Measurements from ENCODE around the gene CYP17A1. TPM values are rescaled to one million over a fixed set of nuclear protein-coding genes. Genes with fewer than 3 reads are reported as not detected.

CYP17A1 gene
- polyA plus RNA-seq (2011; rRNA removed): not detected in 2 replicates
- not detected in 2 replicates for polyA minus RNA-seq (2011; rRNA and poly(A)+ RNA removed)

- Histone ChIP-seq H3K27ac (ENCODE audit: low read depth, low read length) (no peak within 1 kb of the TSS), H3K9me3 (ENCODE audit: control insufficient read depth, insufficient read depth, low read length) (peaks cover 13% of the 10 kb centered on the region), H3K4me3 (ENCODE audit: low read depth, low read length) (no peak within 1 kb of the TSS), H3K27me3 (ENCODE audit: control insufficient read depth, insufficient read depth, low read length) (peaks cover 4% of the 10 kb centered on the region)
- CTCF ChIA-PET: interaction anchor here (0.6 to 7.1 kb wide), 2 partner anchors 23 to 64 kb away, joined by 3 to 151 read pairs; no protein-coding TSS in a partner anchor
- DNase-seq (ENCODE audit: low read depth, low spot score): no peak
- POLR2A ChIA-PET: interaction anchor here (0.6 kb wide), 2 partner anchors 89 to 237 kb away, joined by 3 to 5 read pairs; no protein-coding TSS in a partner anchor
- TF ChIP-seq, protein P1, sequence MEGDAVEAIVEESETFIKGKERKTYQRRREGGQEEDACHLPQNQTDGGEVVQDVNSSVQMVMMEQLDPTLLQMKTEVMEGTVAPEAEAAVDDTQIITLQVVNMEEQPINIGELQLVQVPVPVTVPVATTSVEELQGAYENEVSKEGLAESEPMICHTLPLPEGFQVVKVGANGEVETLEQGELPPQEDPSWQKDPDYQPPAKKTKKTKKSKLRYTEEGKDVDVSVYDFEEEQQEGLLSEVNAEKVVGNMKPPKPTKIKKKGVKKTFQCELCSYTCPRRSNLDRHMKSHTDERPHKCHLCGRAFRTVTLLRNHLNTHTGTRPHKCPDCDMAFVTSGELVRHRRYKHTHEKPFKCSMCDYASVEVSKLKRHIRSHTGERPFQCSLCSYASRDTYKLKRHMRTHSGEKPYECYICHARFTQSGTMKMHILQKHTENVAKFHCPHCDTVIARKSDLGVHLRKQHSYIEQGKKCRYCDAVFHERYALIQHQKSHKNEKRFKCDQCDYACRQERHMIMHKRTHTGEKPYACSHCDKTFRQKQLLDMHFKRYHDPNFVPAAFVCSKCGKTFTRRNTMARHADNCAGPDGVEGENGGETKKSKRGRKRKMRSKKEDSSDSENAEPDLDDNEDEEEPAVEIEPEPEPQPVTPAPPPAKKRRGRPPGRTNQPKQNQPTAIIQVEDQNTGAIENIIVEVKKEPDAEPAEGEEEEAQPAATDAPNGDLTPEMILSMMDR (IDR thresholded peaks at IDR 0.05; ENCODE audit: low read depth, low read length): no peak
These were observed at the start of gene CYP17A1 for GRCh38 chr10:102837230-102837721. CYP17A1 (minus strand) TSS chr10:102837413; CDS start chr10:102837361, 52 bp downstream.

DNA sequence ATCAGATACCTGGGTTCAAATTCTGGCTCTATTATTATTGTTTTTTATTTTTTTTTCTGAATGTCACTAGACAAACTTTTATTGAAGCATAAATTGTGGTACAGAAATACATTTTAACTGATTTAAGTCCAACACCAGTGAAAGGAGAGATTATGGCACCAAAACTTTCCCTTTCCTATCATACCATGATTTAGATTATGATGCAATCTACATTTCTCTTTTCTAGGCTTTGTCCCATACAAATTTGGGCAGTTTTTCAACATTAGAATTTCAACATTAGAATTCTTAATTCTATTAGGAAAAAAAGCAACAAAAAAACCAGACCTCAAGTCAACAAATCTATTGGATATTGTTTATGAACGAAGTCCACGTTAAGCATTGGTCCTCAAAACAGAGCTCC lies 43.0 kb upstream of the CYP17A1 start:
- Histone ChIP-seq H3K9me3 (ENCODE audit: control insufficient read depth, insufficient read depth, low read length) (no peaks in the 10 kb centered on the region), H3K4me3 (ENCODE audit: low read depth, low read length) (no peak overlapping the region), H3K27ac (ENCODE audit: low read depth, low read length) (no peak overlapping the region), H3K27me3 (ENCODE audit: control insufficient read depth, insufficient read depth, low read length) (no peaks in the 10 kb centered on the region)
- POLR2A ChIA-PET: no interaction called here
- CTCF ChIA-PET: interaction anchor here (0.7 kb wide), 1 partner anchor 21 kb away, joined by 4 read pairs; no protein-coding TSS in a partner anchor
- no peak for DNase-seq (ENCODE audit: low read depth, low spot score)
- TF ChIP-seq, protein P1 (IDR thresholded peaks at IDR 0.05; ENCODE audit: low read depth, low read length): no peak

GRCh38 chr10:102878629-102879028 lies 41.4 kb upstream of the CYP17A1 start:
- DNase-seq (ENCODE audit: low read depth, low spot score): no peak
- H3K4me3 ChIP-seq (ENCODE audit: low read depth, low read length): no peak overlapping the region
- POLR2A ChIA-PET: no interaction called here
- H3K9me3 ChIP-seq (ENCODE audit: control insufficient read depth, insufficient read depth, low read length): no peaks in the 10 kb centered on the region
- H3K27ac ChIP-seq (ENCODE audit: low read depth, low read length): no peak overlapping the region
- TF ChIP-seq, protein P1 (IDR thresholded peaks at IDR 0.05; ENCODE audit: low read depth, low read length): no peak
- CTCF ChIA-PET: interaction anchor here (1.1 to 1.3 kb wide), 2 partner anchors 23 to 366 kb away, joined by 4 to 5 read pairs; no protein-coding TSS in a partner anchor
- H3K27me3 ChIP-seq (ENCODE audit: control insufficient read depth, insufficient read depth, low read length): no peaks in the 10 kb centered on the region

DNA sequence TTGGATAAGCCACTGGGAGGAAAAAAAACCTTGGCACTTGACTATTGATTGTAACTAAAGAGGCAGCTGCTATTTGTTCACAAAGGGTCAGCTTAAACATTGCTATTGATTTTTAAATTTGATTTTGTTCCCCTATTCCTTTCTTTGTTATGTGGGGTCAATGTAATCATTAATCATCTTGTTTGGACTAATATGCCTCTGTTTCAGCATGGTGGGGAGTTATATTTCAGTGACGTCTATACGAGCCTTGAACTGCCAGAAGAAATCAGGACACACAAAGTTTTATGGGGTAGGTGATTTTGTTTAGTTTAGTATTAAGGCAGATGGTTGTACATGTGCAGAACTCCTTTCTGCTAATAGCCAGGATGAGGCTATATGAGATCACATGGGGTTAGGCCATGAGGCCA lies 39.5 kb upstream of the CYP17A1 start:
- H3K27me3 ChIP-seq (ENCODE audit: control insufficient read depth, insufficient read depth, low read length): no peaks in the 10 kb centered on the region
- no peak overlapping the region for H3K4me3 ChIP-seq (ENCODE audit: low read depth, low read length)
- CTCF ChIA-PET: no interaction called here
- DNase-seq (ENCODE audit: low read depth, low spot score): no peak
- H3K9me3 ChIP-seq (ENCODE audit: control insufficient read depth, insufficient read depth, low read length): no peaks in the 10 kb centered on the region
- TF ChIP-seq, protein P1 (IDR thresholded peaks at IDR 0.05; ENCODE audit: low read depth, low read length): no peak
- H3K27ac ChIP-seq (ENCODE audit: low read depth, low read length): no peak overlapping the region
- POLR2A ChIA-PET: no interaction called here

DNA sequence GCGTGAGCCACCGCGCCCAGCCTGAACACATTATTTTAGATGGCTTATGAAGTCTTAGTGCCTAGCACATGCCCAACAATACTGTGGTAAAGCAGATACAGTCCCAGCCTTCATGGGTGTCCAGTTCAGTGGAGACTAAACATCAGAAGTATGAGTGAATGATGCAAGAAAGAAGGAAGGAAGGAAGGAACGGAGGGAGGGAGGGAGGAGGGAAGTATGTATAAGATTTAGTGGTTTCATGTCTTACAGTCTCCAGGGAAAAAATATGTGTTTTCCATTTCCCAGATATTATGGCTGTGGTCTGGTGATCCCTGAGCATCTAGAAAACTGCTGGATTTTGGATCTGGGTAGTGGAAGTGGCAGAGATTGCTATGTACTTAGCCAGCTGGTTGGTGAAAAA lies 35.0 kb upstream of the CYP17A1 start:
- Histone ChIP-seq H3K4me3 (ENCODE audit: low read depth, low read length) (no peak overlapping the region), H3K9me3 (ENCODE audit: control insufficient read depth, insufficient read depth, low read length) (no peaks in the 10 kb centered on the region), H3K27me3 (ENCODE audit: control insufficient read depth, insufficient read depth, low read length) (no peaks in the 10 kb centered on the region), H3K27ac (ENCODE audit: low read depth, low read length) (no peak overlapping the region)
- ChIA-PET POLR2A (no interaction called here), CTCF (interaction anchor here (0.7 kb wide), 1 partner anchor 29 kb away, joined by 3 read pairs; no protein-coding TSS in a partner anchor)
- no peak for DNase-seq (ENCODE audit: low read depth, low spot score)
- TF ChIP-seq, protein P1 (IDR thresholded peaks at IDR 0.05; ENCODE audit: low read depth, low read length): no peak
